GM12875 (cell line): ENCODE measurements around the gene CAPN13.

ENCODE experiments used
- H3K4me3 ChIP-seq: one replicate; pipeline ENCODE4 v1.5.1; 2011; ENCODE audit warnings: low read depth, low read length, control low read depth
- TF ChIP-seq, protein P1 (sequence below): IDR thresholded peaks from 2 replicates; pipeline ENCODE4 v1.5.1; 2011; ENCODE audit warnings: low read depth, mild to moderate bottlenecking, control low read depth, inconsistent platforms, low read length, moderate library complexity, borderline replicate concordance; ENCODE audit not compliant: insufficient read depth

CAPN13 gene

DNA sequence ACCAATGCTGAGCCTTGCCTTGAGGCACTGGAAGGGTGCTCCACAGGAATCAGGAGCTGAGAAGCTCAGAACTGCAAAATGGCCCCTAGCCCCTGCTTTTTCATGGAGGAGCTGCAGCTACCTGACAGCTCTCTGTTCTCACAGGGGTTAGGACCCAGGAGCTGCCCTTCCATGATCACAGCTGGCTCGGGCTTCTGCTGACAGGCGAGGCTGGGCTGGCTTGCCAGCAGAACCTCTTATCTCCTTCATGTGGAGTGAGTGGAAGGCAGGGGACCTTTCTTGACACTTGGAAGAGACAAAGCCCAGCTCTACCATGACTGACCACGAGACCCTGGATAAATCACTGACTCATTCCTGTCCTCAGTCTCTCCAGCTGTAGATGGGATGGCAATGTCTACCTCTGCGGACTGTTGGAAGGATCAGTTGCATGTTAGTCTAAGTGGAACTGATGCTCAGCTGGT, 113.4 kb downstream of the CAPN13 start:
- no peak overlapping the region for H3K4me3 ChIP-seq
- TF ChIP-seq, protein P1, sequence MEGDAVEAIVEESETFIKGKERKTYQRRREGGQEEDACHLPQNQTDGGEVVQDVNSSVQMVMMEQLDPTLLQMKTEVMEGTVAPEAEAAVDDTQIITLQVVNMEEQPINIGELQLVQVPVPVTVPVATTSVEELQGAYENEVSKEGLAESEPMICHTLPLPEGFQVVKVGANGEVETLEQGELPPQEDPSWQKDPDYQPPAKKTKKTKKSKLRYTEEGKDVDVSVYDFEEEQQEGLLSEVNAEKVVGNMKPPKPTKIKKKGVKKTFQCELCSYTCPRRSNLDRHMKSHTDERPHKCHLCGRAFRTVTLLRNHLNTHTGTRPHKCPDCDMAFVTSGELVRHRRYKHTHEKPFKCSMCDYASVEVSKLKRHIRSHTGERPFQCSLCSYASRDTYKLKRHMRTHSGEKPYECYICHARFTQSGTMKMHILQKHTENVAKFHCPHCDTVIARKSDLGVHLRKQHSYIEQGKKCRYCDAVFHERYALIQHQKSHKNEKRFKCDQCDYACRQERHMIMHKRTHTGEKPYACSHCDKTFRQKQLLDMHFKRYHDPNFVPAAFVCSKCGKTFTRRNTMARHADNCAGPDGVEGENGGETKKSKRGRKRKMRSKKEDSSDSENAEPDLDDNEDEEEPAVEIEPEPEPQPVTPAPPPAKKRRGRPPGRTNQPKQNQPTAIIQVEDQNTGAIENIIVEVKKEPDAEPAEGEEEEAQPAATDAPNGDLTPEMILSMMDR = no peak

- H3K4me3 ChIP-seq = no peak overlapping the region
- TF ChIP-seq, protein P1 = 0 out of 2 replicates have a peak, but pooled peaks have one; percentile 5
Measured at GRCh38 chr2:30692829-30693275, 114.4 kb downstream of the CAPN13 start.

- TF ChIP-seq, protein P1 = peak; percentile 27; the same call in 1 of the 2 replicates
- no peak overlapping the region for H3K4me3 ChIP-seq
Measured at GRCh38 chr2:30691948-30692828, 115.1 kb downstream of the CAPN13 start.

DNA sequence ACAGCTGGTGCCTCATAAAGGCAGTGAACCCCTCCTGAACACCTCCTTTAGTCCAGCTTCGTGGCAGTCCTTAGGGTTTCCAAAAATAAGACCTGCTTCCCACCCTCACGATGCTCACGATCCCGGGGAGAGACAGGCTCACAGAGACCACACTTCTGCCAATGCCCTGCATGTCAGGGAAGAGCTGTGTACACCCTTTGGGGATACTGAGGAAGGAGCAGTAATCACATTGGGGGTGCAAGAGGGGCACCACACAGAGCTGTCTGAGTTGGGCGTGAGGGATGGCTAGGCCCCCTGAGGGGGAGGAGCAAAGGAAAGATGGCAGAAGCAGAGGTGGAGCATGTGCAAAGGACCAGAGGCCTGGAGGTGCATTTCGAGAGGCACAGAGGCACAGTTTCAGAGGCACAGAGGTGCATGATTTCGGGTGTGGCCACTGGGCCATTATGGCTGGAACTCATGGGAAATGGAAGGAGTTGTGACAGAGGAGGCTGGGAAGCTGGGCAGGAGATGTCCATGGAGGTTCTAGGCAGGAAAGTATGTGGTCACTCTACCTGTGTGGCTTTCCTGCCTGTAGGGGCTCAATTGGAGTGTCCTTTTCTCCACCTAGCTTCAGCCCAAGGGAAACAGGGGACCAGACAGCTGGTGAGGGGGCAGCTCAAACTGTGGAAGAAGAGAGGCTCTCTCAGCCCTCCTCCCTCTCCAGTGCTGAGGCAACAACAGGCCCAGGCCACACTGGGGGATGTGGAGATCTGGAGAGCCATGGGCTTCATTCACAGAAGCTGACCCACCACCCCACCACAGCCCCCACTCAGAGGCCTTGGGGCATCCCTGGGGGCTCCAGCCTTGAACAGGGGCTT, 115.9 kb downstream of the CAPN13 start:
- no peak overlapping the region for H3K4me3 ChIP-seq
- TF ChIP-seq, protein P1 = no peak

DNA sequence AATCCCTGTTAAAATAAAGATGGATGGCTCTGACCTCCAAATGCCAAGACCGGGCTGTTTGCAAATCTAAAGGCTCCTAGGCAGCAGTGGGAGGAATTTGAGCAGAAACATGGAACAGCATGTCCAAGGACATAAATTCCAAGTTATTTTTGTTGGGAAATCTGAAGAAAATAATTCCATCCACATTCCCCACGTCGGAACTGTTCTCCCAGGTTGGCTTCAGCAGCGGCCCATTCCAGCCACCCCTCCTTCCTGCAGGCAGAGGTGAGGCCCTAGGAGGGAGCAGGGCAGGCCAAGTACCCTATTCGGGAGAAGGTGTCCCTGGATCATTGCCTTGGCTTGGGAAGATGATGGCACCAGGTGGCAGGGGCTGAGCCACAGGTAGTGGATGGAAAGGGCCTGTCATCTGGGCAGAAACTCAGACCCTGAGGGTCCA, 117.1 kb downstream of the CAPN13 start:
- H3K4me3 ChIP-seq = no peak overlapping the region
- TF ChIP-seq, protein P1 = no peak

- TF ChIP-seq, protein P1 = no peak
- no peak overlapping the region for H3K4me3 ChIP-seq
Measured at GRCh38 chr2:30689496-30690125, 117.6 kb downstream of the CAPN13 start.
